Endothelial cell of umbilical vein (primary cell): Measurements from ENCODE around the gene NDFIP1. TPM values are rescaled to one million over a fixed set of nuclear protein-coding genes. Genes with fewer than 3 reads are reported as not detected.

Experiments
- BruUV-seq: library from RNA; stranded (reverse); fragments of 400-500 nt; replicated peaks from 2 replicates; lab custom pipeline; 2021; lab: Mats Ljungman, UMichigan
- CTCF ChIA-PET: fragments of 300-600, 350-600 bp; sonication (Branson Sonifier 250); formaldehyde crosslinking; loops from one replicate; lab custom pipeline; 2021; ENCODE audit warnings: antibody characterized with exemption, inconsistent platforms; lab: Charles Lee
- POLR2A ChIA-PET: fragments of 300-600, 350-600 bp; sonication (Branson Sonifier 250); formaldehyde crosslinking; loops from one replicate; lab custom pipeline; 2021; ENCODE audit warnings: antibody characterized with exemption, inconsistent platforms; lab: Charles Lee
- DNase-seq: peaks from one replicate; pipeline ENCODE4 v3.0.0-alpha.2; 2011; ENCODE audit warnings: low read depth, low spot score
- FAIRE-seq: peaks from 2 replicates; lab custom pipeline; 2011; peaks lifted over from hg19 to GRCh38; lab: Jason Lieb, UNC
- H2AFZ ChIP-seq: 2 replicates; pipeline ENCODE4 v1.6.0; 2012; ENCODE audit warnings: low read depth, low read length, control low read depth, inconsistent platforms
- H3K27ac ChIP-seq: 2 replicates; pipeline ENCODE4 v1.5.1; 2011; ENCODE audit warnings: low read depth, mild to moderate bottlenecking, control low read depth, low read length, moderate library complexity; ENCODE audit not compliant: insufficient read depth
- H3K27me3 ChIP-seq, 2 experiments: 2 replicates each; pipeline versions ENCODE4 v1.6.0 to v1.6.1; 2011; ENCODE audit warnings: low read length in 2 of 2, mixed read lengths in 1 of 2; ENCODE audit not compliant: control insufficient read depth in 2 of 2, insufficient read depth in 2 of 2
- H3K36me3 ChIP-seq, 2 experiments: 2 replicates in 1 of 2; 3 replicates in 1 of 2; pipeline ENCODE4 v1.5.1; 2011; ENCODE audit warnings: low read length in 2 of 2, mild to moderate bottlenecking in 1 of 2, moderate library complexity in 1 of 2; ENCODE audit not compliant: control insufficient read depth in 2 of 2, insufficient read depth in 2 of 2; ENCODE audit errors: extremely low read depth in 1 of 2
- H3K4me1 ChIP-seq: 3 replicates; pipeline ENCODE4 v1.5.1; 2011; ENCODE audit warnings: mild to moderate bottlenecking, low read length; ENCODE audit not compliant: control insufficient read depth, insufficient read depth; ENCODE audit errors: extremely low read depth
- H3K4me2 ChIP-seq: 2 replicates; pipeline ENCODE4 v1.6.1; 2011; ENCODE audit warnings: low read length, control low read depth, mixed read lengths; ENCODE audit not compliant: insufficient read depth
- H3K4me3 ChIP-seq, 3 experiments: fragments of 200-600 bp in 1 of 3; sonication (generic), shearing (Covaris generic) in 1 of 3; replicated peaks in 1 of 3; 2 replicates each; pipeline ENCODE4 v1.5.1; 2011 to 2016; ENCODE audit warnings: control low read depth in 3 of 3, low read length in 3 of 3, mild to moderate bottlenecking in 2 of 3, inconsistent platforms in 1 of 3, low read depth in 1 of 3, moderate library complexity in 1 of 3; ENCODE audit not compliant: insufficient read depth in 1 of 3
- H3K79me2 ChIP-seq: 2 replicates; pipeline ENCODE4 v1.6.0; 2012; ENCODE audit warnings: low read length, inconsistent platforms; ENCODE audit not compliant: control insufficient read depth, insufficient read depth
- H3K9ac ChIP-seq: replicated peaks from 2 replicates; pipeline ENCODE3; 2011; ENCODE audit warnings: low read length, control low read depth; ENCODE audit not compliant: insufficient read depth; ENCODE audit errors: extremely low read depth
- H3K9me1 ChIP-seq: replicated peaks from 3 replicates; pipeline ENCODE4 v1.6.0; 2011; ENCODE audit warnings: mild to moderate bottlenecking, low read length; ENCODE audit not compliant: control insufficient read depth, insufficient read depth; ENCODE audit errors: extremely low read depth
- H3K9me3 ChIP-seq: replicated peaks from 2 replicates; pipeline ENCODE4 v1.5.1; 2012; ENCODE audit warnings: low read length, inconsistent platforms; ENCODE audit not compliant: control insufficient read depth, insufficient read depth
- H4K20me1 ChIP-seq: replicated peaks from 2 replicates; pipeline ENCODE3; 2011; ENCODE audit warnings: mild to moderate bottlenecking, low read length; ENCODE audit not compliant: control insufficient read depth, insufficient read depth; ENCODE audit errors: extremely low read depth
- CTCF ChIP-seq, 2 donors: IDR thresholded peaks; 1 replicate in 1 of 2; 2 replicates in 1 of 2; pipeline ENCODE4 v1.5.1; 2011; ENCODE audit warnings: low read length in 2 of 2, mild to moderate bottlenecking in 2 of 2, moderate library complexity in 2 of 2, control low read depth in 1 of 2, inconsistent platforms in 1 of 2, low read depth in 1 of 2; ENCODE audit not compliant: insufficient read depth in 1 of 2; ENCODE audit errors: extremely low read depth in 1 of 2
- EZH2 ChIP-seq: IDR thresholded peaks from 2 replicates; pipeline ENCODE4 v1.6.1; 2012; ENCODE audit warnings: borderline replicate concordance, low read depth, mild to moderate bottlenecking, moderate library complexity, low read length, inconsistent platforms; ENCODE audit not compliant: severe bottlenecking
- FOS ChIP-seq: IDR thresholded peaks from 2 replicates; pipeline ENCODE4 v1.6.1; 2011; ENCODE audit warnings: mild to moderate bottlenecking, low read length, moderate library complexity, borderline replicate concordance; ENCODE audit not compliant: insufficient read depth
- GATA2 ChIP-seq: IDR thresholded peaks from 2 replicates; pipeline ENCODE4 v1.7.0; 2011; ENCODE audit warnings: low read depth, mild to moderate bottlenecking, moderate library complexity, mixed read lengths, low read length; ENCODE audit not compliant: insufficient read length, insufficient read depth
- JUN ChIP-seq: IDR thresholded peaks from 2 replicates; pipeline ENCODE4 v1.6.1; 2011; ENCODE audit warnings: borderline replicate concordance, low read depth; ENCODE audit not compliant: insufficient read length, insufficient read depth
- MYC ChIP-seq: IDR thresholded peaks from one replicate; pipeline ENCODE4 v1.6.1; 2011; ENCODE audit warnings: mild to moderate bottlenecking, low read depth, low read length
- POLR2A ChIP-seq: IDR thresholded peaks from 2 replicates; pipeline ENCODE4 v1.6.1; 2012; ENCODE audit warnings: low read depth, mild to moderate bottlenecking, control low read depth, low read length
- POLR2AphosphoS5 ChIP-seq: IDR thresholded peaks from 2 replicates; pipeline ENCODE4 v1.6.1; 2012; ENCODE audit warnings: low read depth, mild to moderate bottlenecking, control low read depth, low read length, moderate library complexity; ENCODE audit not compliant: insufficient read depth
- dilution Hi-C: fragments of 300-500 bp; cut with MboI; formaldehyde crosslinking; loops from one replicate; pipeline ENCODE4 v1.15.0; 2019; ENCODE audit warnings: low sequenced_read_pairs; ENCODE audit not compliant: extremely low pct_ligation_motif_present
- intact Hi-C: fragments of 100-400 bp; cut with micrococcal nuclease; formaldehyde crosslinking; loops from one replicate; pipeline ENCODE4 v1.10.0; 2022
- polyA plus RNA-seq, 4 experiments: library from polyadenylated mRNA; depleted of rRNA in 3 of 4; stranded (reverse) in 3 of 4; unstranded in 1 of 4; fragments of >200 nt; gene quantifications; 2 replicates each; pipeline versions ENCODE4 v1.2.1 to v1.2.3, GENCODE V29; 2011 to 2012; ENCODE audit warnings: missing spikeins in 1 of 4
- total RNA-seq: library from RNA; stranded (reverse); gene quantifications from 2 replicates; pipeline ENCODE4 v1.2.3, GENCODE V29; 2021
- TF ChIP-seq, protein P1 (sequence below): IDR thresholded peaks from 2 replicates; pipeline ENCODE4 v1.6.1; 2011; ENCODE audit not compliant: insufficient read depth, insufficient read length

Gene NDFIP1
- total and polyA plus RNA-seq, 2 donors (not counting 3 experiments of a cell fraction or from before 2014, with no cell fraction given): 12.3 to 42.6 TPM

DNA sequence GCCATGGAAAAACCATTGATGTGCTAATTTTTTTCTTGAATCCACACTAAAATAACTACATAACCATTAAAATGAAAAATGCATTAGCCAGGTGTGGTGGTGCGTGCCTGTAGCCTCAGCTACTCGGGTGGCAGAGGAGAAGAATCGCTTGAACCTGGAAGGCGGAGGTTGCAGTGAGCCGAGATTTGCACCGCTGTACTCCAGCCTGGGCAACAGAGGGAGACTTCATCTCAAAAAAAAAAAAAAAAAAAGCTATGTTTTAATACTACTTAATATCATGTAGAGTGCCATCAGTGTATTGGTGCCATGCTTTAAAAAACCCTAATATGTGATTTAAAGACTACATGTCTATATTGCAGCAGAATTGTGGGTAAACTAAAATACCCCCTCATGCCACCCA is 58.9 kb downstream of the NDFIP1 start:
- Histone ChIP-seq H3K36me3 (no peaks in the 10 kb centered on the region), H3K4me3 (no peak overlapping the region), H3K27ac (no peak overlapping the region), H4K20me1 (no peaks in the 10 kb centered on the region), H3K9me3 (no peaks in the 10 kb centered on the region), H3K9ac (no peak overlapping the region), H2AFZ (no peak overlapping the region), H3K27me3 (no peaks in the 10 kb centered on the region), H3K4me2 (no peak overlapping the region), H3K79me2 (no peaks in the 10 kb centered on the region), H3K4me1 (no peaks in the 10 kb centered on the region), H3K9me1 (no peaks in the 10 kb centered on the region)
- intact Hi-C loops (no loop called here), dilution Hi-C loops (no loop called here)
- POLR2A ChIA-PET: interaction anchor here (0.6 kb wide), 1 partner anchor 9 kb away, joined by 3 read pairs; no protein-coding TSS in a partner anchor
- TF ChIP-seq CTCF (IDR thresholded peaks at IDR 0.05; ENCODE audit: extremely low read depth in 1 of 2, insufficient read depth in 1 of 2, low read depth in 1 of 2, low read length in 2 of 2) (no peak), GATA2 (no peak), FOS (no peak), EZH2 (no peak), JUN (no peak), MYC (no peak), POLR2AphosphoS5 (no peak), POLR2A (no peak)
- TF ChIP-seq, protein P1, sequence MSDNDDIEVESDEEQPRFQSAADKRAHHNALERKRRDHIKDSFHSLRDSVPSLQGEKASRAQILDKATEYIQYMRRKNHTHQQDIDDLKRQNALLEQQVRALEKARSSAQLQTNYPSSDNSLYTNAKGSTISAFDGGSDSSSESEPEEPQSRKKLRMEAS: no peak
- peak; percentile 31 for FAIRE-seq
- DNase-seq: no peak
- CTCF ChIA-PET: interaction anchor here (0.6 to 1.7 kb wide), 9 partner anchors 9 to 384 kb away, joined by 3 to 5 read pairs (median 3); no protein-coding TSS in a partner anchor
- BruUV-seq: no TSS peak
